GM12864 (cell line): Measurements from ENCODE around the gene CD6.

Experiments
- DNase-seq: peaks from one replicate; pipeline ENCODE4 v3.0.0-alpha.2; 2011; ENCODE audit warnings: low read depth
- H3K4me3 ChIP-seq: 2 replicates; pipeline ENCODE4 v1.5.1; 2011; ENCODE audit warnings: mild to moderate bottlenecking, low read depth, low read length, control low read depth
- CTCF ChIP-seq: IDR thresholded peaks from 2 replicates; pipeline ENCODE4 v1.5.1; 2011; ENCODE audit warnings: low read depth, mild to moderate bottlenecking, moderate library complexity, low read length, control low read depth, inconsistent platforms; ENCODE audit errors: missing control alignments

Gene CD6

GRCh38 chr11:60959431-60959830, 12.0 kb upstream of the CD6 start:
- no peak overlapping the region for H3K4me3 ChIP-seq
- no peak for DNase-seq
- TF ChIP-seq CTCF: no peak

- no peak for TF ChIP-seq CTCF
These were observed 11.1 kb upstream of the CD6 start for GRCh38 chr11:60960405-60960804.

GRCh38 chr11:60964801-60965200, 6.7 kb upstream of the CD6 start:
- TF ChIP-seq CTCF: no peak
- H3K4me3 ChIP-seq: no peak overlapping the region
- DNase-seq: no peak

More at GRCh38 chr11:60960405-60960804, 11.1 kb upstream of the CD6 start:
- no peak for DNase-seq
- H3K4me3 ChIP-seq: no peak overlapping the region

GRCh38 chr11:60966890-60967289, 4.6 kb upstream of the CD6 start:
- no peak for TF ChIP-seq CTCF
- no peak overlapping the region for H3K4me3 ChIP-seq
- DNase-seq: no peak

- no peak for TF ChIP-seq CTCF
- DNase-seq: no peak
- no peak overlapping the region for H3K4me3 ChIP-seq
These were observed 3.3 kb upstream of the CD6 start for GRCh38 chr11:60968223-60968622.

GRCh38 chr11:60970369-60970774, 1.1 kb upstream of the CD6 start:
- TF ChIP-seq CTCF: peak; percentile 93
- no peak for DNase-seq
- H3K4me3 ChIP-seq: no peak overlapping the region

- TF ChIP-seq CTCF: no peak
- H3K4me3 ChIP-seq: no peak overlapping the region
- no peak for DNase-seq
These were observed 590 bp upstream of the CD6 start for GRCh38 chr11:60970890-60971289.
